ENCODE data around the gene SINHCAF. TPM values are rescaled to one million over a fixed set of nuclear protein-coding genes. Genes with fewer than 3 reads are reported as not detected.

SINHCAF gene
- total RNA-seq, 1 experiment from 2014 or later = 127 TPM

- CTCF ChIA-PET = no interaction called here
- H3K27ac Mint-ChIP-seq (ENCODE audit: unreplicated experiment) = no peak overlapping the region
- DNase-seq = no peak
- no TSS peak for BruUV-seq (replicated peaks)
- H3K9me3 Mint-ChIP-seq (ENCODE audit: low read depth, unreplicated experiment) = no peaks in the 10 kb centered on the region
- H3K4me3 Mint-ChIP-seq (ENCODE audit: low read depth, unreplicated experiment) = no peak overlapping the region
- H3K4me1 Mint-ChIP-seq (ENCODE audit: low read depth, unreplicated experiment) = peaks cover 28% of the 10 kb centered on the region
- peaks cover 16% of the 10 kb centered on the region for H3K27me3 Mint-ChIP-seq (ENCODE audit: unreplicated experiment)
- no peak for TF ChIP-seq CTCF (IDR thresholded peaks at IDR 0.05; ENCODE audit: unreplicated experiment)
- H3K36me3 Mint-ChIP-seq (ENCODE audit: insufficient read depth, unreplicated experiment) = peaks cover 4% of the 10 kb centered on the region
- intact Hi-C loops (cut with micrococcal nuclease; ENCODE audit: unreplicated experiment) = no loop called here
Measured at GRCh38 chr12:31233061-31233730, 92.8 kb downstream of the SINHCAF start.

GRCh38 chr12:31232361-31232965 lies 93.5 kb downstream of the SINHCAF start:
- Mint-ChIP-seq H3K27me3 (ENCODE audit: unreplicated experiment) (peaks cover 9% of the 10 kb centered on the region), H3K4me3 (ENCODE audit: low read depth, unreplicated experiment) (no peak overlapping the region), H3K27ac (ENCODE audit: unreplicated experiment) (no peak overlapping the region), H3K36me3 (ENCODE audit: insufficient read depth, unreplicated experiment) (peaks cover 4% of the 10 kb centered on the region), H3K9me3 (ENCODE audit: low read depth, unreplicated experiment) (no peaks in the 10 kb centered on the region), H3K4me1 (ENCODE audit: low read depth, unreplicated experiment) (peaks cover 23% of the 10 kb centered on the region)
- DNase-seq = no peak
- BruUV-seq (replicated peaks) = no TSS peak
- no peak for TF ChIP-seq CTCF (IDR thresholded peaks at IDR 0.05; ENCODE audit: unreplicated experiment)
- intact Hi-C loops (cut with micrococcal nuclease; ENCODE audit: unreplicated experiment) = no loop called here
- CTCF ChIA-PET = no interaction called here

- H3K27me3 Mint-ChIP-seq (ENCODE audit: unreplicated experiment) = peaks cover 3% of the 10 kb centered on the region
- no peak for TF ChIP-seq CTCF (IDR thresholded peaks at IDR 0.05; ENCODE audit: unreplicated experiment)
- no peaks in the 10 kb centered on the region for H3K36me3 Mint-ChIP-seq (ENCODE audit: insufficient read depth, unreplicated experiment)
- H3K4me3 Mint-ChIP-seq (ENCODE audit: low read depth, unreplicated experiment) = no peak overlapping the region
- no peaks in the 10 kb centered on the region for H3K9me3 Mint-ChIP-seq (ENCODE audit: low read depth, unreplicated experiment)
- H3K27ac Mint-ChIP-seq (ENCODE audit: unreplicated experiment) = no peak overlapping the region
- intact Hi-C loops (cut with micrococcal nuclease; ENCODE audit: unreplicated experiment) = no loop called here
- no peak for DNase-seq
- H3K4me1 Mint-ChIP-seq (ENCODE audit: low read depth, unreplicated experiment) = peaks cover 20% of the 10 kb centered on the region
- CTCF ChIA-PET = no interaction called here
- BruUV-seq (replicated peaks) = no TSS peak
Measured at GRCh38 chr12:31231611-31232360, 94.2 kb downstream of the SINHCAF start.
